GM19452 (cell line): Measurements from ENCODE around the gene THSD4.

Experiments
- ATAC-seq: cut with Tn5 transposase; IDR thresholded peaks from one replicate; pipeline ENCODE4 v1.9.1; 2021; ENCODE audit not compliant: unreplicated experiment

THSD4 gene

GRCh38 chr15:71341811-71342550 lies 226.7 kb downstream of the THSD4 start:
- no peak for ATAC-seq

- ATAC-seq, result no peak
Measured at GRCh38 chr15:71342658-71343057, 227.4 kb downstream of the THSD4 start.

- ATAC-seq, result no peak
Measured at GRCh38 chr15:71344316-71344715, 229.0 kb downstream of the THSD4 start.

GRCh38 chr15:71345186-71345585 lies 229.9 kb downstream of the THSD4 start:
- ATAC-seq, result no peak

GRCh38 chr15:71346464-71346863 lies 231.2 kb downstream of the THSD4 start:
- no peak for ATAC-seq

GRCh38 chr15:71348597-71348996 lies 233.3 kb downstream of the THSD4 start:
- ATAC-seq, result no peak

GRCh38 chr15:71349336-71349735 lies 234.1 kb downstream of the THSD4 start:
- ATAC-seq, result no peak

- no peak for ATAC-seq
Measured at GRCh38 chr15:71349736-71350526, 234.7 kb downstream of the THSD4 start.

GRCh38 chr15:71350622-71351378 lies 235.5 kb downstream of the THSD4 start:
- ATAC-seq, result no peak

- ATAC-seq, result no peak
Measured at GRCh38 chr15:71352125-71352524, 236.9 kb downstream of the THSD4 start.

- no peak for ATAC-seq
Measured at GRCh38 chr15:71352765-71353164, 237.5 kb downstream of the THSD4 start.

GRCh38 chr15:71353171-71353570 lies 237.9 kb downstream of the THSD4 start:
- ATAC-seq, result no peak

- no peak for ATAC-seq
Measured at GRCh38 chr15:71355268-71355667, 240.0 kb downstream of the THSD4 start.

GRCh38 chr15:71357321-71357732 lies 242.1 kb downstream of the THSD4 start:
- no peak for ATAC-seq

GRCh38 chr15:71357967-71358366 lies 242.7 kb downstream of the THSD4 start:
- ATAC-seq, result no peak

GRCh38 chr15:71359246-71359645 lies 244.0 kb downstream of the THSD4 start:
- ATAC-seq, result no peak

GRCh38 chr15:71362556-71362955 lies 247.3 kb downstream of the THSD4 start:
- no peak for ATAC-seq

GRCh38 chr15:71362987-71363968 lies 248.0 kb downstream of the THSD4 start:
- ATAC-seq, result no peak

GRCh38 chr15:71364117-71364584 lies 248.9 kb downstream of the THSD4 start:
- ATAC-seq, result no peak

GRCh38 chr15:71366522-71366921 lies 251.3 kb downstream of the THSD4 start:
- no peak for ATAC-seq
